ENCODE data around the gene WNT3A. TPM values are rescaled to one million over a fixed set of nuclear protein-coding genes. Genes with fewer than 3 reads are reported as not detected.

The WNT3A gene
- total and polyA plus RNA-seq, 2 donors (not counting 3 experiments of a cell fraction or from before 2014, with no cell fraction given): not detected

GRCh38 chr1:228046421-228047182, 39.8 kb downstream of the WNT3A start:
- Histone ChIP-seq H3K4me2 (ENCODE audit: insufficient read depth, low read length) (no peak overlapping the region), H3K36me3 (ENCODE audit: control insufficient read depth in 2 of 2, extremely low read depth in 1 of 2, insufficient read depth in 2 of 2, low read length in 2 of 2) (no peaks in the 10 kb centered on the region), H3K9ac (replicated peaks; ENCODE audit: extremely low read depth, insufficient read depth, low read length) (no peak overlapping the region), H3K27ac (ENCODE audit: insufficient read depth, low read depth, low read length) (no peak overlapping the region), H4K20me1 (replicated peaks; ENCODE audit: control insufficient read depth, extremely low read depth, insufficient read depth, low read length) (no peaks in the 10 kb centered on the region), H3K79me2 (ENCODE audit: control insufficient read depth, insufficient read depth, low read length) (no peaks in the 10 kb centered on the region), H3K4me3 (replicated peaks in 1 of 3; ENCODE audit: insufficient read depth in 1 of 3, low read depth in 1 of 3, low read length in 3 of 3) (no peak overlapping the region), H3K9me3 (replicated peaks; ENCODE audit: control insufficient read depth, insufficient read depth, low read length) (no peaks in the 10 kb centered on the region), H2AFZ (ENCODE audit: low read depth, low read length) (no peak overlapping the region), H3K27me3 (ENCODE audit: control insufficient read depth in 2 of 2, insufficient read depth in 2 of 2, low read length in 2 of 2) (no peaks in the 10 kb centered on the region), H3K4me1 (ENCODE audit: control insufficient read depth, extremely low read depth, insufficient read depth, low read length) (no peaks in the 10 kb centered on the region), H3K9me1 (replicated peaks; ENCODE audit: control insufficient read depth, extremely low read depth, insufficient read depth, low read length) (no peaks in the 10 kb centered on the region)
- CTCF ChIA-PET: no interaction called here
- DNase-seq (ENCODE audit: low read depth, low spot score) (no peak), FAIRE-seq (no peak)
- dilution Hi-C loops (cut with MboI; ENCODE audit: extremely low pct_ligation_motif_present, low sequenced_read_pairs): no loop called here
- BruUV-seq (replicated peaks): no TSS peak
- intact Hi-C loops (cut with micrococcal nuclease): no loop called here
- TF ChIP-seq FOS (IDR thresholded peaks at IDR 0.05; ENCODE audit: borderline replicate concordance, insufficient read depth, low read length) (no peak), EZH2 (IDR thresholded peaks at IDR 0.05; ENCODE audit: borderline replicate concordance, low read depth, low read length, severe bottlenecking) (no peak), POLR2A (IDR thresholded peaks at IDR 0.05; ENCODE audit: low read depth, low read length) (no peak), POLR2AphosphoS5 (IDR thresholded peaks at IDR 0.05; ENCODE audit: insufficient read depth, low read depth, low read length) (no peak), MAX (IDR thresholded peaks at IDR 0.05; ENCODE audit: insufficient read depth, insufficient read length) (no peak), CTCF (IDR thresholded peaks at IDR 0.05; ENCODE audit: extremely low read depth in 1 of 2, insufficient read depth in 1 of 2, low read depth in 1 of 2, low read length in 2 of 2) (no peak), JUN (IDR thresholded peaks at IDR 0.05; ENCODE audit: borderline replicate concordance, insufficient read depth, insufficient read length, low read depth) (no peak), GATA2 (IDR thresholded peaks at IDR 0.05; ENCODE audit: insufficient read depth, insufficient read length, low read depth, low read length) (no peak), MYC (IDR thresholded peaks at IDR 0.05; ENCODE audit: low read depth, low read length) (no peak)
- POLR2A ChIA-PET: no interaction called here

Measured in endothelial cell of umbilical vein (primary cell).